ENCODE measurements around the gene CLUH. TPM values are rescaled to one million over a fixed set of nuclear protein-coding genes. Genes with fewer than 3 reads are reported as not detected.
A peak's percentile ranks its signal among the peaks of the same experiment; 100 is the strongest.

CLUH gene
- total RNA-seq (43.1 TPM), polyA plus RNA-seq (1 to 10 TPM; 3.4 to 6.2 (median 4.3) TPM)

GRCh38 chr17:2711608-2712299 is at the start of gene CLUH:
CLUH (minus strand) TSS chr17:2711764; CDS start chr17:2711661, 103 bp downstream.
- Mint-ChIP-seq H3K4me1 (peaks cover 10 to 38% (median 25%) of the 10 kb centered on the region in 4 donors), H3K4me3 (peak within 1 kb of the TSS; percentile 85 to 96 (median 89)), H3K27ac (peak within 1 kb of the TSS; percentile 26 to 88 (median 82)), H3K27me3 (no peaks in the 10 kb centered on the region), H3K9me3 (peaks cover 0 to 2% (median 0%) of the 10 kb centered on the region in 7 donors), H3K36me3 (no peaks in the 10 kb centered on the region)
- DNase-seq: peak; percentile 91 to 99 (median 95)
- Histone ChIP-seq H3K4me1 (ENCODE audit: control insufficient read depth, insufficient read depth, low read length, poor library complexity, severe bottlenecking) (peaks cover 33% of the 10 kb centered on the region), H3K27ac (ENCODE audit: insufficient read depth, low read length, poor library complexity, severe bottlenecking) (peak within 1 kb of the TSS; percentile 51), H3K36me3 (ENCODE audit: control insufficient read depth, insufficient read depth, low read length) (no peaks in the 10 kb centered on the region), H3K27me3 (ENCODE audit: control insufficient read depth, insufficient read depth, low read length) (no peaks in the 10 kb centered on the region), H3K4me3 (ENCODE audit: low read depth, low read length) (peak within 1 kb of the TSS; percentile 71), H3K9me3 (ENCODE audit: control insufficient read depth in 2 of 2, low read length in 2 of 2) (no peaks in the 10 kb centered on the region)
- peak; percentile 93 to 94 for ATAC-seq (ENCODE audit: low read depth in 2 of 2)

GRCh38 chr17:2758870-2759269 is 47.3 kb upstream of the CLUH start:
- H3K27me3 ChIP-seq (ENCODE audit: control insufficient read depth, insufficient read depth, low read length): peaks cover 5% of the 10 kb centered on the region
- no peak for ATAC-seq (ENCODE audit: low read depth in 2 of 2)
- Mint-ChIP-seq H3K4me1 (peaks cover 0 to 14% (median under 1%) of the 10 kb centered on the region in 4 donors), H3K27ac (no peak overlapping the region), H3K36me3 (no peaks in the 10 kb centered on the region), H3K9me3 (peaks cover 0 to 3% (median 0%) of the 10 kb centered on the region in 7 donors), H3K27me3 (peaks cover 67% of the 10 kb centered on the region), H3K4me3 (no peak overlapping the region)
- H3K4me1 ChIP-seq (ENCODE audit: control insufficient read depth, insufficient read depth, low read length, poor library complexity, severe bottlenecking): no peaks in the 10 kb centered on the region
- no peak overlapping the region for H3K4me3 ChIP-seq (ENCODE audit: low read depth, low read length)
- H3K36me3 ChIP-seq (ENCODE audit: control insufficient read depth, insufficient read depth, low read length): no peaks in the 10 kb centered on the region
- no peak for DNase-seq
- no peak overlapping the region for H3K27ac ChIP-seq (ENCODE audit: insufficient read depth, low read length, poor library complexity, severe bottlenecking)
- H3K9me3 ChIP-seq (ENCODE audit: control insufficient read depth in 2 of 2, low read length in 2 of 2): no peaks in the 10 kb centered on the region

- Mint-ChIP-seq H3K27me3 (peaks cover 66% of the 10 kb centered on the region), H3K27ac (no peak overlapping the region), H3K4me3 (peak overlapping the region in 1 of 4 donors; percentile 54)
Measured at GRCh38 chr17:2755891-2756724, 44.5 kb upstream of the CLUH start.

GRCh38 chr17:2751491-2751890 is 39.9 kb upstream of the CLUH start:
- no peak for ATAC-seq (ENCODE audit: low read depth in 2 of 2)
- peaks cover 65% of the 10 kb centered on the region for H3K27me3 Mint-ChIP-seq

More at GRCh38 chr17:2755891-2756724, 44.5 kb upstream of the CLUH start:
- DNase-seq: no peak
- Histone ChIP-seq H3K4me3 (ENCODE audit: low read depth, low read length) (no peak overlapping the region), H3K27ac (ENCODE audit: insufficient read depth, low read length, poor library complexity, severe bottlenecking) (no peak overlapping the region), H3K36me3 (ENCODE audit: control insufficient read depth, insufficient read depth, low read length) (no peaks in the 10 kb centered on the region), H3K9me3 (ENCODE audit: control insufficient read depth in 2 of 2, low read length in 2 of 2) (no peaks in the 10 kb centered on the region), H3K27me3 (ENCODE audit: control insufficient read depth, insufficient read depth, low read length) (peaks cover 7% of the 10 kb centered on the region), H3K4me1 (ENCODE audit: control insufficient read depth, insufficient read depth, low read length, poor library complexity, severe bottlenecking) (no peaks in the 10 kb centered on the region)
- peaks cover 0 to 14% (median under 1%) of the 10 kb centered on the region in 4 donors for H3K4me1 Mint-ChIP-seq
- ATAC-seq (ENCODE audit: low read depth in 2 of 2): no peak
- no peaks in the 10 kb centered on the region for H3K36me3 Mint-ChIP-seq
- peaks cover 0 to 3% (median 1%) of the 10 kb centered on the region in 7 donors for H3K9me3 Mint-ChIP-seq

GRCh38 chr17:2750721-2751120 is 39.2 kb upstream of the CLUH start:
- Mint-ChIP-seq H3K36me3 (no peaks in the 10 kb centered on the region), H3K4me3 (no peak overlapping the region), H3K27ac (no peak overlapping the region), H3K4me1 (peaks cover 0 to 7% (median 0%) of the 10 kb centered on the region in 4 donors), H3K27me3 (peaks cover 63% of the 10 kb centered on the region), H3K9me3 (peaks cover 0 to 8% (median 0%) of the 10 kb centered on the region in 7 donors)
- no peak overlapping the region for H3K4me3 ChIP-seq (ENCODE audit: low read depth, low read length)
- H3K36me3 ChIP-seq (ENCODE audit: control insufficient read depth, insufficient read depth, low read length): no peaks in the 10 kb centered on the region
- DNase-seq (no peak), ATAC-seq (ENCODE audit: low read depth in 2 of 2) (no peak)
- no peak overlapping the region for H3K27ac ChIP-seq (ENCODE audit: insufficient read depth, low read length, poor library complexity, severe bottlenecking)
- H3K9me3 ChIP-seq (ENCODE audit: control insufficient read depth in 2 of 2, low read length in 2 of 2): no peaks in the 10 kb centered on the region
- no peaks in the 10 kb centered on the region for H3K4me1 ChIP-seq (ENCODE audit: control insufficient read depth, insufficient read depth, low read length, poor library complexity, severe bottlenecking)
- H3K27me3 ChIP-seq (ENCODE audit: control insufficient read depth, insufficient read depth, low read length): peaks cover 9% of the 10 kb centered on the region

More at GRCh38 chr17:2751491-2751890, 39.9 kb upstream of the CLUH start:
- H3K27ac ChIP-seq (ENCODE audit: insufficient read depth, low read length, poor library complexity, severe bottlenecking): no peak overlapping the region
- Mint-ChIP-seq H3K36me3 (no peaks in the 10 kb centered on the region), H3K27ac (no peak overlapping the region), H3K9me3 (peaks cover 0 to 8% (median 0%) of the 10 kb centered on the region in 7 donors), H3K4me1 (peaks cover 0 to 13% (median under 1%) of the 10 kb centered on the region in 4 donors), H3K4me3 (no peak overlapping the region)
- no peaks in the 10 kb centered on the region for H3K9me3 ChIP-seq (ENCODE audit: control insufficient read depth in 2 of 2, low read length in 2 of 2)
- H3K4me3 ChIP-seq (ENCODE audit: low read depth, low read length): no peak overlapping the region
- H3K27me3 ChIP-seq (ENCODE audit: control insufficient read depth, insufficient read depth, low read length): peaks cover 8% of the 10 kb centered on the region
- no peaks in the 10 kb centered on the region for H3K4me1 ChIP-seq (ENCODE audit: control insufficient read depth, insufficient read depth, low read length, poor library complexity, severe bottlenecking)
- no peak for DNase-seq
- H3K36me3 ChIP-seq (ENCODE audit: control insufficient read depth, insufficient read depth, low read length): no peaks in the 10 kb centered on the region

- Histone ChIP-seq H3K4me1 (ENCODE audit: control insufficient read depth, insufficient read depth, low read length, poor library complexity, severe bottlenecking) (no peaks in the 10 kb centered on the region), H3K9me3 (ENCODE audit: control insufficient read depth in 2 of 2, low read length in 2 of 2) (no peaks in the 10 kb centered on the region), H3K27me3 (ENCODE audit: control insufficient read depth, insufficient read depth, low read length) (peaks cover 12% of the 10 kb centered on the region), H3K36me3 (ENCODE audit: control insufficient read depth, insufficient read depth, low read length) (no peaks in the 10 kb centered on the region), H3K4me3 (ENCODE audit: low read depth, low read length) (no peak overlapping the region), H3K27ac (ENCODE audit: insufficient read depth, low read length, poor library complexity, severe bottlenecking) (no peak overlapping the region)
- Mint-ChIP-seq H3K27me3 (peaks cover 63% of the 10 kb centered on the region), H3K36me3 (no peaks in the 10 kb centered on the region), H3K27ac (no peak overlapping the region), H3K4me1 (peaks cover 0 to 4% (median 0%) of the 10 kb centered on the region in 4 donors), H3K9me3 (peaks cover 0 to 8% (median 0%) of the 10 kb centered on the region in 7 donors), H3K4me3 (no peak overlapping the region)
- DNase-seq: peak; percentile 42 to 73 (median 65)
- peak; percentile 86 to 89 for ATAC-seq (ENCODE audit: low read depth in 2 of 2)
Measured at GRCh38 chr17:2749784-2750181, 38.2 kb upstream of the CLUH start.

- no peak within 1 kb of the TSS for H3K27ac Mint-ChIP-seq
- H3K4me1 ChIP-seq (ENCODE audit: control insufficient read depth, insufficient read depth, low read length, poor library complexity, severe bottlenecking): no peaks in the 10 kb centered on the region
- H3K36me3 ChIP-seq (ENCODE audit: control insufficient read depth, insufficient read depth, low read length): no peaks in the 10 kb centered on the region
- no peaks in the 10 kb centered on the region for H3K36me3 Mint-ChIP-seq
- no peak within 1 kb of the TSS for H3K4me3 ChIP-seq (ENCODE audit: low read depth, low read length)
- H3K9me3 Mint-ChIP-seq: peaks cover 0 to 8% (median 0%) of the 10 kb centered on the region in 7 donors
- no peak within 1 kb of the TSS for H3K27ac ChIP-seq (ENCODE audit: insufficient read depth, low read length, poor library complexity, severe bottlenecking)
- DNase-seq: no peak
- no peaks in the 10 kb centered on the region for H3K9me3 ChIP-seq (ENCODE audit: control insufficient read depth in 2 of 2, low read length in 2 of 2)
- no peak for ATAC-seq (ENCODE audit: low read depth in 2 of 2)
- H3K4me1 Mint-ChIP-seq: peaks cover 0 to 2% (median 0%) of the 10 kb centered on the region in 4 donors
- H3K27me3 Mint-ChIP-seq: peaks cover 62% of the 10 kb centered on the region
- H3K4me3 Mint-ChIP-seq: no peak within 1 kb of the TSS
- H3K27me3 ChIP-seq (ENCODE audit: control insufficient read depth, insufficient read depth, low read length): peaks cover 15% of the 10 kb centered on the region
Measured at GRCh38 chr17:2749058-2749783, 37.7 kb upstream of the CLUH start, which contains the start of gene CCDC92B. CCDC92B (minus strand) TSS chr17:2749652; CDS start chr17:2735145, 14,507 bp downstream.
